HCT116 (cell line): ENCODE measurements around the gene ROBO1. TPM values are rescaled to one million over a fixed set of nuclear protein-coding genes. Genes with fewer than 3 reads are reported as not detected.

ENCODE experiments used
- ATAC-seq: fragments of 200-7000 bp; cut with Tn5 transposase; 2 replicates; pipeline ENCODE4 v1.9.1; 2020; ENCODE audit warnings: mild to moderate bottlenecking, moderate library complexity
- BruUV-seq: library from RNA; stranded (reverse); fragments of 400-500 nt; replicated peaks from 2 replicates; lab custom pipeline; 2021; lab: Mats Ljungman, UMichigan
- CTCF ChIA-PET: fragments of 300-600 bp; sonication (Branson Sonifier 250); formaldehyde crosslinking; loops from one replicate; lab custom pipeline; 2021; ENCODE audit warnings: antibody characterized with exemption; lab: Charles Lee
- POLR2A ChIA-PET: fragments of 300-600, 350-600 bp; sonication (Branson Sonifier 250); formaldehyde crosslinking; loops from one replicate; lab custom pipeline; 2021; ENCODE audit warnings: antibody characterized with exemption; lab: Charles Lee
- RAD21 ChIA-PET, 2 experiments: fragments of 300-600 bp; sonication (Branson Sonifier 250); formaldehyde crosslinking; loops; one replicate each; lab custom pipeline; 2023; ENCODE audit warnings: low total read pairs in 2 of 2; ENCODE audit not compliant: uncharacterized antibody in 2 of 2, unreplicated experiment in 2 of 2, low non-redundant PET in 1 of 2; lab: Charles Lee
- DNase-seq: peaks from one replicate; pipeline ENCODE4 v3.0.0-alpha.2; 2010; ENCODE audit warnings: low read depth, low spot score
- H2AFZ ChIP-seq: fragments of 200-600 bp; shearing (Covaris generic), sonication (generic); 2 replicates; pipeline ENCODE4 v1.6.1; 2017; ENCODE audit warnings: low read depth, mixed run types, mixed read lengths, antibody characterized with exemption, low read length; ENCODE audit not compliant: poor library complexity, severe bottlenecking
- H3K27ac ChIP-seq: 2 replicates; pipeline ENCODE4 v1.5.1; 2012; ENCODE audit warnings: low read depth, low read length
- H3K27me3 ChIP-seq: fragments of 200-600 bp; sonication (generic); 2 replicates; pipeline ENCODE4 v1.6.1; 2016; ENCODE audit warnings: mixed run types, low read length, mixed read lengths; ENCODE audit not compliant: insufficient read depth
- H3K36me3 ChIP-seq, 2 experiments: fragments of 200-500 bp in 1 of 2; fragments of 200-600 bp in 1 of 2; sonication (Bioruptor generic) in 1 of 2; sonication (generic) in 1 of 2; 2 replicates each; pipeline versions ENCODE4 v1.5.1 to v1.6.1; 2014 to 2016; ENCODE audit warnings: low read length in 2 of 2, inconsistent platforms in 1 of 2, mixed read lengths in 1 of 2, mixed run types in 1 of 2; ENCODE audit not compliant: insufficient read depth in 2 of 2, control insufficient read depth in 1 of 2
- H3K4me1 ChIP-seq, 2 experiments: fragments of 200-600 bp in 1 of 2; sonication (generic) in 1 of 2; 2 replicates each; pipeline versions ENCODE4 v1.5.1 to v1.6.1; 2012 to 2017; ENCODE audit warnings: low read length in 2 of 2, inconsistent platforms in 1 of 2, mild to moderate bottlenecking in 1 of 2, mixed read lengths in 1 of 2, mixed run types in 1 of 2, moderate library complexity in 1 of 2; ENCODE audit not compliant: insufficient read depth in 2 of 2, control insufficient read depth in 1 of 2
- H3K4me2 ChIP-seq: fragments of 200-600 bp; sonication (generic); 2 replicates; pipeline ENCODE4 v1.6.1; 2017; ENCODE audit warnings: mixed run types, low read length, mixed read lengths
- H3K4me3 ChIP-seq, 2 experiments: fragments of 200-600 bp in 1 of 2; sonication (generic) in 1 of 2; replicated peaks in 1 of 2; 2 replicates each; pipeline ENCODE4 v1.5.1; 2011 to 2016; ENCODE audit warnings: low read length in 2 of 2, control low read depth in 1 of 2, low read depth in 1 of 2, mild to moderate bottlenecking in 1 of 2, mixed read lengths in 1 of 2, mixed run types in 1 of 2
- H3K79me2 ChIP-seq: fragments of 200-600 bp; sonication (generic); 2 replicates; pipeline ENCODE4 v1.6.1; 2017; ENCODE audit warnings: mild to moderate bottlenecking, mixed run types, low read length, moderate library complexity, mixed read lengths; ENCODE audit not compliant: insufficient read depth
- H3K9ac ChIP-seq: fragments of 200-600 bp; sonication (generic); 2 replicates; pipeline ENCODE4 v1.6.1; 2016; ENCODE audit warnings: low read length, mixed read lengths
- H3K9me2 ChIP-seq: fragments of 200-600 bp; sonication (generic), shearing (Covaris generic); 2 replicates; pipeline ENCODE4 v1.6.1; 2017; ENCODE audit warnings: mixed run types, mild to moderate bottlenecking, moderate library complexity; ENCODE audit not compliant: insufficient read depth
- H3K9me3 ChIP-seq, 2 experiments: fragments of 200-500 bp in 1 of 2; fragments of 200-600 bp in 1 of 2; sonication (Bioruptor generic) in 1 of 2; sonication (generic) in 1 of 2; 2 replicates each; pipeline ENCODE4 v1.6.1; 2014 to 2017; ENCODE audit warnings: low read length in 2 of 2, mixed read lengths in 2 of 2, inconsistent platforms in 1 of 2, low read depth in 1 of 2, mild to moderate bottlenecking in 1 of 2, mixed run types in 1 of 2, moderate library complexity in 1 of 2; ENCODE audit not compliant: control insufficient read depth in 1 of 2, insufficient read depth in 1 of 2
- H4K20me1 ChIP-seq: fragments of 200-600 bp; sonication (generic), shearing (Covaris generic); 2 replicates; pipeline ENCODE4 v1.6.1; 2017; ENCODE audit warnings: mixed run types, mild to moderate bottlenecking, moderate library complexity; ENCODE audit not compliant: insufficient read depth
- CTCF ChIP-seq, 3 experiments: fragments of 200-600 bp in 1 of 3; sonication (generic) in 1 of 3; IDR thresholded peaks in 2 of 3; conservative IDR thresholded peaks in 1 of 3; 2 replicates each; pipeline ENCODE4 v1.5.1; 2012 to 2017; ENCODE audit warnings: low read depth in 2 of 3, low read length in 2 of 3, antibody characterized with exemption in 1 of 3, borderline replicate concordance in 1 of 3, control low read depth in 1 of 3, mild to moderate bottlenecking in 1 of 3, mixed read lengths in 1 of 3, mixed run types in 1 of 3, moderate library complexity in 1 of 3; ENCODE audit not compliant: insufficient read depth in 1 of 3
- EGR1 ChIP-seq: IDR thresholded peaks from 2 replicates; pipeline ENCODE4 v1.6.1; 2012; ENCODE audit warnings: low read depth
- FOSL1 ChIP-seq: IDR thresholded peaks from 2 replicates; pipeline ENCODE4 v1.6.1; 2012; ENCODE audit warnings: low read depth
- POLR2A ChIP-seq: IDR thresholded peaks from 2 replicates; pipeline ENCODE4 v1.7.0; 2011; ENCODE audit warnings: borderline replicate concordance; ENCODE audit not compliant: insufficient read depth, insufficient read length; ENCODE audit errors: extremely low read depth
- REST ChIP-seq: IDR thresholded peaks from 2 replicates; pipeline ENCODE4 v1.6.1; 2012; ENCODE audit warnings: low read depth
- SIN3A ChIP-seq: IDR thresholded peaks from 2 replicates; pipeline ENCODE4 v1.6.1; 2012; ENCODE audit warnings: low read depth
- SP1 ChIP-seq: IDR thresholded peaks from 2 replicates; pipeline ENCODE4 v1.6.1; 2012; ENCODE audit warnings: low read depth
- YY1 ChIP-seq: IDR thresholded peaks from 2 replicates; pipeline ENCODE4 v1.6.1; 2011; ENCODE audit warnings: low read length, low read depth, moderate library complexity, mild to moderate bottlenecking; ENCODE audit not compliant: insufficient replicate concordance; ENCODE audit errors: extremely low read depth
- ZBTB33 ChIP-seq: IDR thresholded peaks from 2 replicates; pipeline ENCODE4 v1.6.1; 2011; ENCODE audit warnings: mild to moderate bottlenecking, low read length, moderate library complexity; ENCODE audit not compliant: insufficient replicate concordance; ENCODE audit errors: extremely low read depth
- intact Hi-C: fragments of 100-400 bp; cut with micrococcal nuclease; formaldehyde crosslinking; loops from 2 replicates; pipeline ENCODE4 v1.10.0; 2022
- total RNA-seq: library from RNA; stranded (reverse); gene quantifications from one replicate; pipeline ENCODE4 v1.2.1, GENCODE V29; 2021; ENCODE audit not compliant: unreplicated experiment

The ROBO1 gene
- total RNA-seq, 1 experiment from 2014 or later: 0.27 TPM

- DNase-seq: no peak
- H3K9ac ChIP-seq: no peak overlapping the region
- no TSS peak for BruUV-seq
- no peak overlapping the region for H3K27ac ChIP-seq
- no peaks in the 10 kb centered on the region for H4K20me1 ChIP-seq
- no peaks in the 10 kb centered on the region for H3K27me3 ChIP-seq
- ChIA-PET CTCF (no interaction called here), POLR2A (no interaction called here), RAD21 (no interaction called here)
- H3K4me2 ChIP-seq: no peak overlapping the region
- no peaks in the 10 kb centered on the region for H3K79me2 ChIP-seq
- H2AFZ ChIP-seq: no peak overlapping the region
- TF ChIP-seq POLR2A (no peak), ZBTB33 (no peak)
- H3K4me1 ChIP-seq: no peaks in the 10 kb centered on the region
- intact Hi-C loops: no loop called here
- no peak for ATAC-seq
- no peaks in the 10 kb centered on the region for H3K36me3 ChIP-seq
- H3K4me3 ChIP-seq: no peak overlapping the region
- no peaks in the 10 kb centered on the region for H3K9me2 ChIP-seq
- peaks cover 23 to 33% of the 10 kb centered on the region in 2 experiments; a peak in 2 of 4 replicates for H3K9me3 ChIP-seq
Measured at GRCh38 chr3:79255292-79255691, 512.5 kb downstream of the ROBO1 start.

DNA sequence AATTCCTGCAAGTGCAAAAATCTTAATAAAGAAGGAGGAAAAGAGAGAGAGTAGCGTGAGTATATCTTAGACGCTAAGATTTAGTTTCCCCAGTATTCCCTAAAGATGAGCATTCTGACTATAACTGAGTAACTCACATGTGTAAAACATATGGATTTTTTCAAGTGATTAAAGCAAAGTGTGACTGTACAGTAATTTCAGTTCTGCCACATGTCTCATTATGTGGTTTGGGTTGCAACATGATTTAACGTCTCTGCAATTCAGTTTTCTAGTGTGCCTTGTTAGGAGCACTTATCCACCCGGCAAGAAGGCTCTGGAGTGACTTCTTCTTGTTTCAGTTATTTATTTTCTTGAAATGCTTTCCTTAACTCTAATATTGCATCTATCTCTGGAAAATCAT is 514.1 kb downstream of the ROBO1 start:
- Histone ChIP-seq H3K9me3 (peaks cover 28 to 33% of the 10 kb centered on the region in 2 experiments; a peak in 2 of 4 replicates), H3K9ac (no peak overlapping the region), H3K79me2 (no peaks in the 10 kb centered on the region), H3K27ac (no peak overlapping the region), H3K4me2 (no peak overlapping the region), H3K4me3 (no peak overlapping the region), H4K20me1 (no peaks in the 10 kb centered on the region), H3K4me1 (no peaks in the 10 kb centered on the region), H3K9me2 (no peaks in the 10 kb centered on the region), H2AFZ (no peak overlapping the region), H3K27me3 (no peaks in the 10 kb centered on the region), H3K36me3 (no peaks in the 10 kb centered on the region)
- RAD21 ChIA-PET: no interaction called here
- CTCF ChIA-PET: no interaction called here
- DNase-seq (no peak), ATAC-seq (no peak)
- POLR2A ChIA-PET: no interaction called here
- BruUV-seq: no TSS peak
- intact Hi-C loops: no loop called here
- no peak for TF ChIP-seq SP1
- TF ChIP-seq REST: no peak
- TF ChIP-seq SIN3A: no peak
- TF ChIP-seq EGR1: no peak
- no peak for TF ChIP-seq FOSL1
- TF ChIP-seq ZBTB33: no peak
- TF ChIP-seq CTCF (IDR thresholded peaks at IDR 0.05 in 2 of 3, conservative IDR thresholded peaks at IDR 0.05 in 1 of 3; ENCODE audit: borderline replicate concordance in 1 of 3, insufficient read depth in 1 of 3, low read depth in 2 of 3, low read length in 2 of 3): no peak
- no peak for TF ChIP-seq YY1
